ENCODE results near the gene IL12B. TPM values are rescaled to one million over a fixed set of nuclear protein-coding genes. Genes with fewer than 3 reads are reported as not detected.
"Not testable (repeated sequence)": the region's sequence is repeated elsewhere in the genome, so short reads cannot be mapped to it uniquely, and the experiment has no call there.

IL12B gene
- total RNA-seq, 1 donor from 2014 or later, result not detected

DNA sequence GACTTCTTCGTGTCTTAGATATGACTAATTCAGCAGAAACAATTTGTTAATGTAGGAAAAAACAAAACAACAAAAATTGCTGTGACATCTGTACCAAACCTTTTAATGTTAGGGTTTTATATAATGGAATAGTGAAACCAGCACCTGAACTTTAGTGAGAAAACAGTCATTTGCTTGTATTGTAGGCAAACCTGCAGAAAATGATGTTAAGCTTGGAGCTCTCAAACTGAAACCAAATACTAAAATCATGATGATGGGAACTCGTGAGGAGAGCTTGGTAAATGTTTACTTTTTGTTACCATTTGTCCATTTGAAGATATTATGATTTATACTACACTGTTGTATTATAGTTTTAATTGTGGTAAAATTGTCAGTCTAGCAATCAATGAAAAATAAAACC lies 60.6 kb downstream of the IL12B start:
- no peak overlapping the region for H3K27ac Mint-ChIP-seq (ENCODE audit: unreplicated experiment)
- H3K4me1 Mint-ChIP-seq (ENCODE audit: low read depth, unreplicated experiment), result no peaks in the 10 kb centered on the region
- peaks cover 14% of the 10 kb centered on the region for H3K36me3 Mint-ChIP-seq (ENCODE audit: unreplicated experiment)
- no peaks in the 10 kb centered on the region for H3K27me3 Mint-ChIP-seq (ENCODE audit: unreplicated experiment)
- H3K4me3 Mint-ChIP-seq (ENCODE audit: unreplicated experiment), result no peak overlapping the region
- DNase-seq, result no peak
- H3K9me3 Mint-ChIP-seq (ENCODE audit: unreplicated experiment), result peaks cover 2% of the 10 kb centered on the region
- TF ChIP-seq, protein P1, sequence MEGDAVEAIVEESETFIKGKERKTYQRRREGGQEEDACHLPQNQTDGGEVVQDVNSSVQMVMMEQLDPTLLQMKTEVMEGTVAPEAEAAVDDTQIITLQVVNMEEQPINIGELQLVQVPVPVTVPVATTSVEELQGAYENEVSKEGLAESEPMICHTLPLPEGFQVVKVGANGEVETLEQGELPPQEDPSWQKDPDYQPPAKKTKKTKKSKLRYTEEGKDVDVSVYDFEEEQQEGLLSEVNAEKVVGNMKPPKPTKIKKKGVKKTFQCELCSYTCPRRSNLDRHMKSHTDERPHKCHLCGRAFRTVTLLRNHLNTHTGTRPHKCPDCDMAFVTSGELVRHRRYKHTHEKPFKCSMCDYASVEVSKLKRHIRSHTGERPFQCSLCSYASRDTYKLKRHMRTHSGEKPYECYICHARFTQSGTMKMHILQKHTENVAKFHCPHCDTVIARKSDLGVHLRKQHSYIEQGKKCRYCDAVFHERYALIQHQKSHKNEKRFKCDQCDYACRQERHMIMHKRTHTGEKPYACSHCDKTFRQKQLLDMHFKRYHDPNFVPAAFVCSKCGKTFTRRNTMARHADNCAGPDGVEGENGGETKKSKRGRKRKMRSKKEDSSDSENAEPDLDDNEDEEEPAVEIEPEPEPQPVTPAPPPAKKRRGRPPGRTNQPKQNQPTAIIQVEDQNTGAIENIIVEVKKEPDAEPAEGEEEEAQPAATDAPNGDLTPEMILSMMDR (IDR thresholded peaks at IDR 0.05; ENCODE audit: partially characterized antibody, unreplicated experiment), result no peak

DNA sequence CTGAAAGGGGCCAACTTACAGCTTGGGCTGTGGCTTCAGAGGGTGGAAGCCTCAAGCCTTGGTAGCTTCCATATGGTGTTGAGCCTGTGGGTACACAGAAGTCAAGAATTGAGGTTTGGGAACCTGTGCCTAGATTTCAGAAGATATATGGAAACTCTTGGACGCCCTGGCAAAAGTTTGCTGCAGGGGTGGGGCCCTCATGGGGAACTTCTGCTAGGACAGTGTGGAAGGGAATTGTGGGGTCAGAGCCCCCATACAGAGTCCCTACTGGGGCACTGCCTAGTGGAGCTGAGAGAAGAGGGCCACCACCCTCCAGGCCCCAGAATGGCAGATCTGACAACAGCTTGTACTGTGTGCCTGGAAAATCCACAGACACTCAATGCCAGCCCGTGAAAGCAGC lies 63.5 kb downstream of the IL12B start:
- DNase-seq, result not testable (repeated sequence)

More for the DNA sequence above, 63.5 kb downstream of the IL12B start:
- H3K27me3 Mint-ChIP-seq (ENCODE audit: unreplicated experiment); H3K27ac Mint-ChIP-seq (ENCODE audit: unreplicated experiment); H3K9me3 Mint-ChIP-seq (ENCODE audit: unreplicated experiment); H3K4me3 Mint-ChIP-seq (ENCODE audit: unreplicated experiment); H3K4me1 Mint-ChIP-seq (ENCODE audit: low read depth, unreplicated experiment): not testable (repeated sequence)
- H3K36me3 Mint-ChIP-seq (ENCODE audit: unreplicated experiment), result peaks cover 14% of the 10 kb centered on the region

Other genes with a start within 250 kb of the IL12B start
- gene EBF1, start 230.6 kb downstream of the IL12B start, total RNA-seq (ENCODE audit: unreplicated experiment), result 412 TPM
- gene RNF145, start 120.9 kb downstream of the IL12B start, total RNA-seq (ENCODE audit: unreplicated experiment), result 71.0 TPM
- gene UBLCP1, start 67.2 kb downstream of the IL12B start, total RNA-seq (ENCODE audit: unreplicated experiment), result 24.3 TPM

Measured in glutamatergic neuron (in vitro differentiated cells).